ENCODE data around the gene CIDEC. TPM values are rescaled to one million over a fixed set of nuclear protein-coding genes. Genes with fewer than 3 reads are reported as not detected.
A peak's percentile ranks its signal among the peaks of the same experiment; 100 is the strongest.

Gene CIDEC
- total RNA-seq, 2 donors from 2014 or later, result 3.5 TPM; not detected in 1

GRCh38 chr3:9914011-9914410 lies 34.0 kb upstream of the CIDEC start:
- intact Hi-C loops (cut with DNase I), result loop anchor here (2.0 to 10.0 kb wide), 2 partner anchors 23 to 179 kb away; partner anchors contain the start of genes BRPF1 and JAGN1
- no peak overlapping the region for H3K4me3 ChIP-seq
- peak overlapping the region; percentile 92 to 94 for H3K27ac ChIP-seq
- 25% methylated on average over 1 of the region's 1 CpG for WGBS
- H3K27me3 ChIP-seq (replicated peaks; ENCODE audit: insufficient read depth), result no peaks in the 10 kb centered on the region
- TF ChIP-seq POLR2A (IDR thresholded peaks at IDR 0.05) (no peak), POLR2AphosphoS5 (IDR thresholded peaks at IDR 0.05) (no peak), CTCF (IDR thresholded peaks at IDR 0.05) (no peak)
- no peaks in the 10 kb centered on the region for H3K9me3 ChIP-seq
- no peaks in the 10 kb centered on the region for H3K36me3 ChIP-seq
- DNase-seq (ENCODE audit: low spot score), result peak; percentile 24
- H3K4me1 ChIP-seq (replicated peaks), result peaks cover 12% of the 10 kb centered on the region

GRCh38 chr3:9913601-9914000 lies 33.5 kb upstream of the CIDEC start:
- Histone ChIP-seq H3K9me3 (no peaks in the 10 kb centered on the region), H3K27ac (peak overlapping the region; percentile 92 to 94), H3K4me3 (no peak overlapping the region), H3K27me3 (replicated peaks; ENCODE audit: insufficient read depth) (no peaks in the 10 kb centered on the region), H3K36me3 (no peaks in the 10 kb centered on the region), H3K4me1 (replicated peaks) (peaks cover 12% of the 10 kb centered on the region)
- intact Hi-C loops (cut with DNase I), result loop anchor here (10.0 kb wide), 1 partner anchor 179 kb away; the partner anchor contains the start of gene BRPF1
- 41% methylated on average over 5 of the region's 5 CpGs for WGBS
- peak; percentile 36 for TF ChIP-seq POLR2AphosphoS5 (IDR thresholded peaks at IDR 0.05)
- TF ChIP-seq POLR2A (IDR thresholded peaks at IDR 0.05), result no peak
- TF ChIP-seq CTCF (IDR thresholded peaks at IDR 0.05), result no peak
- DNase-seq (ENCODE audit: low spot score), result peak; percentile 73

GRCh38 chr3:9912294-9912935 lies 32.4 kb upstream of the CIDEC start:
- no peak for DNase-seq (ENCODE audit: low spot score)
- no peak overlapping the region for H3K27ac ChIP-seq
- intact Hi-C loops (cut with DNase I), result loop anchor here (10.0 kb wide), 1 partner anchor 178 kb away; the partner anchor contains the start of gene BRPF1
- H3K27me3 ChIP-seq (replicated peaks; ENCODE audit: insufficient read depth), result no peaks in the 10 kb centered on the region
- 80% methylated on average over 7 of the region's 7 CpGs for WGBS
- TF ChIP-seq POLR2A (IDR thresholded peaks at IDR 0.05) (no peak), POLR2AphosphoS5 (IDR thresholded peaks at IDR 0.05) (no peak), CTCF (IDR thresholded peaks at IDR 0.05) (no peak)
- no peaks in the 10 kb centered on the region for H3K9me3 ChIP-seq
- peaks cover 12% of the 10 kb centered on the region for H3K4me1 ChIP-seq (replicated peaks)
- no peak overlapping the region for H3K4me3 ChIP-seq
- H3K36me3 ChIP-seq, result no peaks in the 10 kb centered on the region

GRCh38 chr3:9911863-9912262 lies 31.8 kb upstream of the CIDEC start:
- TF ChIP-seq POLR2AphosphoS5 (IDR thresholded peaks at IDR 0.05) (no peak), CTCF (IDR thresholded peaks at IDR 0.05) (no peak), POLR2A (IDR thresholded peaks at IDR 0.05) (no peak)
- H3K36me3 ChIP-seq, result no peaks in the 10 kb centered on the region
- H3K9me3 ChIP-seq, result no peaks in the 10 kb centered on the region
- no peak for DNase-seq (ENCODE audit: low spot score)
- H3K4me3 ChIP-seq, result no peak overlapping the region
- H3K27ac ChIP-seq, result no peak overlapping the region
- H3K27me3 ChIP-seq (replicated peaks; ENCODE audit: insufficient read depth), result no peaks in the 10 kb centered on the region
- intact Hi-C loops (cut with DNase I), result loop anchor here (10.0 kb wide), 1 partner anchor 177 kb away; the partner anchor contains the start of gene BRPF1
- H3K4me1 ChIP-seq (replicated peaks), result peaks cover 12% of the 10 kb centered on the region
- 96% methylated on average over 8 of the region's 8 CpGs for WGBS
